MV-4-11 (cell line): ENCODE results near the gene PLA2G7.

ENCODE experiments used
- DNase-seq: peaks from one replicate; lab custom pipeline; 2025; lab: John Stamatoyannopoulos, UW

Gene PLA2G7

GRCh38 chr6:46688966-46689335, 46.2 kb downstream of the PLA2G7 start:
- no peak for DNase-seq

- no peak for DNase-seq
Measured at GRCh38 chr6:46688117-46688965, 46.8 kb downstream of the PLA2G7 start.

GRCh38 chr6:46687619-46688097, 47.5 kb downstream of the PLA2G7 start, which contains the start of gene TDRD6:
Gene TDRD6 (plus strand): TSS chr6:46687885. CDS start chr6:46688129, 244 bp downstream.
- no peak for DNase-seq

- no peak for DNase-seq
Measured at GRCh38 chr6:46684771-46685170, 50.4 kb downstream of the PLA2G7 start.

GRCh38 chr6:46677314-46677654, 57.9 kb downstream of the PLA2G7 start:
- no peak for DNase-seq

- DNase-seq: no peak
Measured at GRCh38 chr6:46676604-46677313, 58.4 kb downstream of the PLA2G7 start.

- DNase-seq: no peak
Measured at GRCh38 chr6:46674410-46674809, 60.8 kb downstream of the PLA2G7 start.

- DNase-seq: no peak
Measured at GRCh38 chr6:46667377-46667776, 67.8 kb downstream of the PLA2G7 start.

- no peak for DNase-seq
Measured at GRCh38 chr6:46661483-46661882, 73.7 kb downstream of the PLA2G7 start.

GRCh38 chr6:46657642-46658041, 77.5 kb downstream of the PLA2G7 start:
- no peak for DNase-seq

GRCh38 chr6:46655803-46656202, 79.4 kb downstream of the PLA2G7 start:
- no peak for DNase-seq
